OCI-LY1 (cell line): ENCODE data around the gene ABCC9.

Experiments
- EZH2 ChIP-seq: fragments of 200-600 bp; sonication (generic), shearing (Covaris generic); IDR thresholded peaks from 2 replicates; pipeline ENCODE4 v1.8.0; 2017; ENCODE audit warnings: borderline replicate concordance, mixed run types, mild to moderate bottlenecking, antibody characterized with exemption, low read length, moderate library complexity, mixed read lengths
- TF ChIP-seq, protein P1 (sequence below): fragments of 200-600 bp; sonication (generic), shearing (Covaris generic); IDR thresholded peaks from 2 replicates; pipeline ENCODE4 v1.5.1; 2017; ENCODE audit warnings: mild to moderate bottlenecking, antibody characterized with exemption, low read length, moderate library complexity, mixed read lengths

DNA sequence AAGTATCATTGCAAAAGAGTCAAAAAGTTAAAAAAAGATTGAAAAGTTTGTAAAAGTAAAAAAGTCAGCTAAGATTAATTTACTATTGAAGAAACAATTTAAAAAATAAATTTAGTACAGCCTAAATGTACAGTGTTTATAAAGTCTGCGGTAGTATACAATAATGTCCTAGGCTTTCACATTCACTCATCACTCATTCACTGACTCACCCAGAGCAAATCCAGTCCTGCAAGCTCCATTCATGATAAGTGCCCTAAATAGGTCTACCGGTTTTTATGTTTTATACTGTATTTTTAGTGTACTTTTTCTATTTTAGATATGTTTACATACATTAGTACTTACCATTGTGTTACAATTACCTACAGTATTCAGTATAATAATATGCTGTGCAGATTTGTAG, 43.9 kb upstream of the ABCC9 start:
- no peak for TF ChIP-seq EZH2
- TF ChIP-seq, protein P1, sequence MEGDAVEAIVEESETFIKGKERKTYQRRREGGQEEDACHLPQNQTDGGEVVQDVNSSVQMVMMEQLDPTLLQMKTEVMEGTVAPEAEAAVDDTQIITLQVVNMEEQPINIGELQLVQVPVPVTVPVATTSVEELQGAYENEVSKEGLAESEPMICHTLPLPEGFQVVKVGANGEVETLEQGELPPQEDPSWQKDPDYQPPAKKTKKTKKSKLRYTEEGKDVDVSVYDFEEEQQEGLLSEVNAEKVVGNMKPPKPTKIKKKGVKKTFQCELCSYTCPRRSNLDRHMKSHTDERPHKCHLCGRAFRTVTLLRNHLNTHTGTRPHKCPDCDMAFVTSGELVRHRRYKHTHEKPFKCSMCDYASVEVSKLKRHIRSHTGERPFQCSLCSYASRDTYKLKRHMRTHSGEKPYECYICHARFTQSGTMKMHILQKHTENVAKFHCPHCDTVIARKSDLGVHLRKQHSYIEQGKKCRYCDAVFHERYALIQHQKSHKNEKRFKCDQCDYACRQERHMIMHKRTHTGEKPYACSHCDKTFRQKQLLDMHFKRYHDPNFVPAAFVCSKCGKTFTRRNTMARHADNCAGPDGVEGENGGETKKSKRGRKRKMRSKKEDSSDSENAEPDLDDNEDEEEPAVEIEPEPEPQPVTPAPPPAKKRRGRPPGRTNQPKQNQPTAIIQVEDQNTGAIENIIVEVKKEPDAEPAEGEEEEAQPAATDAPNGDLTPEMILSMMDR, result no peak
